Measurements from ENCODE around the gene MATN3. TPM values are rescaled to one million over a fixed set of nuclear protein-coding genes. Genes with fewer than 3 reads are reported as not detected.

MATN3 gene
- total and polyA plus RNA-seq, 9 of the 15 experiments (the other 6 are each of a cell fraction or from before 2014, with no cell fraction given), result not detected

DNA sequence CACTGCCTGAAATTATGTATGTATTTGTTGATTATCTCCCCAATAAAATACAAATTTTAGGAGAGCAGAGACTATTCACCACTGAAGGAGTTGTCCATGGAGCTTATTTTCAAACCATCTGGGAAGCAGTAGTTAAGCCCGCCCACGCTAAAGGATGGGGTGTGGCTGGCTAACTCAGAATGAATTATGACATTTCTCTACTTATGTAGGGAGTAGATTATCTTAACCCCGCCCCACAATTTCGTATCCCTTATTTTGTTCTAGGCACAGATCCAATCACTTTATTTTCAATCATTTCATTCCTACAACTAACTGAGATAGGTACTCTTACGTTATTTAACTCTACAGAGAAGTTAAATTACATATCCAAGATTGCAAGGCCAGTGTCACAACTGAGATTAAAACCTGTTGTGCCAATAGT, 40.4 kb upstream of the MATN3 start (continued):
- TF ChIP-seq, protein P1, sequence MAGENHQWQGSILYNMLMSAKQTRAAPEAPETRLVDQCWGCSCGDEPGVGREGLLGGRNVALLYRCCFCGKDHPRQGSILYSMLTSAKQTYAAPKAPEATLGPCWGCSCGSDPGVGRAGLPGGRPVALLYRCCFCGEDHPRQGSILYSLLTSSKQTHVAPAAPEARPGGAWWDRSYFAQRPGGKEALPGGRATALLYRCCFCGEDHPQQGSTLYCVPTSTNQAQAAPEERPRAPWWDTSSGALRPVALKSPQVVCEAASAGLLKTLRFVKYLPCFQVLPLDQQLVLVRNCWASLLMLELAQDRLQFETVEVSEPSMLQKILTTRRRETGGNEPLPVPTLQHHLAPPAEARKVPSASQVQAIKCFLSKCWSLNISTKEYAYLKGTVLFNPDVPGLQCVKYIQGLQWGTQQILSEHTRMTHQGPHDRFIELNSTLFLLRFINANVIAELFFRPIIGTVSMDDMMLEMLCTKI (IDR thresholded peaks at IDR 0.05; ENCODE audit: partially characterized antibody), result no peak
- TF ChIP-seq RBM14 (IDR thresholded peaks at IDR 0.05; ENCODE audit: borderline replicate concordance, insufficient read depth, low read depth, low read length) (no peak), IRF2 (CRISPR knock-in tag; IDR thresholded peaks at IDR 0.05) (no peak), SUPT5H (IDR thresholded peaks at IDR 0.05) (no peak), XRCC3 (IDR thresholded peaks at IDR 0.05) (no peak), ZFX (CRISPR knock-in tag; IDR thresholded peaks at IDR 0.05) (no peak), TBP (optimal IDR thresholded peaks at IDR 0.05; ENCODE audit: low read depth, low read length) (peak; percentile 32), ZC3H11A (IDR thresholded peaks at IDR 0.05; ENCODE audit: low read depth, low read length) (no peak), CHD2 (IDR thresholded peaks at IDR 0.05; ENCODE audit: low read depth, low read length) (no peak), HDAC3 (IDR thresholded peaks at IDR 0.05; ENCODE audit: borderline replicate concordance, partially characterized antibody) (no peak)
- TF ChIP-seq, protein P2, sequence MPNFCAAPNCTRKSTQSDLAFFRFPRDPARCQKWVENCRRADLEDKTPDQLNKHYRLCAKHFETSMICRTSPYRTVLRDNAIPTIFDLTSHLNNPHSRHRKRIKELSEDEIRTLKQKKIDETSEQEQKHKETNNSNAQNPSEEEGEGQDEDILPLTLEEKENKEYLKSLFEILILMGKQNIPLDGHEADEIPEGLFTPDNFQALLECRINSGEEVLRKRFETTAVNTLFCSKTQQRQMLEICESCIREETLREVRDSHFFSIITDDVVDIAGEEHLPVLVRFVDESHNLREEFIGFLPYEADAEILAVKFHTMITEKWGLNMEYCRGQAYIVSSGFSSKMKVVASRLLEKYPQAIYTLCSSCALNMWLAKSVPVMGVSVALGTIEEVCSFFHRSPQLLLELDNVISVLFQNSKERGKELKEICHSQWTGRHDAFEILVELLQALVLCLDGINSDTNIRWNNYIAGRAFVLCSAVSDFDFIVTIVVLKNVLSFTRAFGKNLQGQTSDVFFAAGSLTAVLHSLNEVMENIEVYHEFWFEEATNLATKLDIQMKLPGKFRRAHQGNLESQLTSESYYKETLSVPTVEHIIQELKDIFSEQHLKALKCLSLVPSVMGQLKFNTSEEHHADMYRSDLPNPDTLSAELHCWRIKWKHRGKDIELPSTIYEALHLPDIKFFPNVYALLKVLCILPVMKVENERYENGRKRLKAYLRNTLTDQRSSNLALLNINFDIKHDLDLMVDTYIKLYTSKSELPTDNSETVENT (CRISPR knock-in tag; IDR thresholded peaks at IDR 0.05), result no peak
- TF ChIP-seq, protein P3, sequence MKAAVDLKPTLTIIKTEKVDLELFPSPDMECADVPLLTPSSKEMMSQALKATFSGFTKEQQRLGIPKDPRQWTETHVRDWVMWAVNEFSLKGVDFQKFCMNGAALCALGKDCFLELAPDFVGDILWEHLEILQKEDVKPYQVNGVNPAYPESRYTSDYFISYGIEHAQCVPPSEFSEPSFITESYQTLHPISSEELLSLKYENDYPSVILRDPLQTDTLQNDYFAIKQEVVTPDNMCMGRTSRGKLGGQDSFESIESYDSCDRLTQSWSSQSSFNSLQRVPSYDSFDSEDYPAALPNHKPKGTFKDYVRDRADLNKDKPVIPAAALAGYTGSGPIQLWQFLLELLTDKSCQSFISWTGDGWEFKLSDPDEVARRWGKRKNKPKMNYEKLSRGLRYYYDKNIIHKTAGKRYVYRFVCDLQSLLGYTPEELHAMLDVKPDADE (conservative IDR thresholded peaks at IDR 0.05; ENCODE audit: control insufficient read depth, low read depth, low read length), result no peak

Data from K562 (cell line).